Body of pancreas (tissue), 4 donors: ENCODE measurements around the gene VTI1A. TPM values are rescaled to one million over a fixed set of nuclear protein-coding genes. Genes with fewer than 3 reads are reported as not detected.
"Not testable (repeated sequence)": the region's sequence is repeated elsewhere in the genome, so short reads cannot be mapped to it uniquely, and the experiment has no call there.

Experiments used
- ATAC-seq: fragments of 150-250 bp; one replicate; pipeline ENCODE4 v1.9.1; 2016
- DNase-seq, 4 donors: peaks; one replicate each; pipeline ENCODE4 v3.0.0-alpha.2; 2019
- H3K27ac ChIP-seq, 4 donors: fragments of 200-600 bp; sonication (generic); 1 replicate in 3 of 4; 2 replicates in 1 of 4; pipeline versions ENCODE4 v1.5.1 to v1.6.1; 2016 to 2019; ENCODE audit warnings: mild to moderate bottlenecking in 1 of 4, mixed read lengths in 1 of 4, moderate library complexity in 1 of 4
- H3K27me3 ChIP-seq, 2 donors: fragments of 200-600 bp; sonication (generic); one replicate each; pipeline ENCODE4 v1.6.0; 2016; ENCODE audit warnings: mild to moderate bottlenecking in 1 of 2
- H3K36me3 ChIP-seq, 2 donors: fragments of 200-600 bp; sonication (generic); replicated peaks in 1 of 2; 2 replicates each; pipeline ENCODE4 v1.5.1; 2016; ENCODE audit warnings: low read depth in 2 of 2; ENCODE audit not compliant: insufficient read depth in 1 of 2
- H3K4me1 ChIP-seq: fragments of 200-600 bp; sonication (generic); one replicate; pipeline ENCODE4 v1.6.0; 2016
- H3K4me3 ChIP-seq, 2 donors: fragments of 200-600 bp; sonication (generic); 1 replicate in 1 of 2; 2 replicates in 1 of 2; pipeline ENCODE4 v1.5.1; 2016 to 2019
- H3K9me3 ChIP-seq, 3 donors: fragments of 200-600 bp; sonication (generic); 1 replicate in 2 of 3; 2 replicates in 1 of 3; pipeline ENCODE4 v1.5.1; 2016
- POLR2A ChIP-seq, 3 donors: fragments of 450-650 bp; IDR thresholded peaks; one replicate each; pipeline ENCODE4 v1.6.1; 2016; ENCODE audit warnings: antibody characterized with exemption in 3 of 3, mild to moderate bottlenecking in 2 of 3
- WGBS, 2 donors: methylation state at CpG; one replicate each; pipeline ENCODE4 v1.1.5; 2017; 5-methylcytosine and 5-hydroxymethylcytosine counted together
- intact Hi-C: fragments of 100-400 bp; cut with DNase I; formaldehyde crosslinking; loops from one replicate; pipeline ENCODE4 v1.15.1; 2023
- total RNA-seq, 2 donors: library from RNA; depleted of rRNA; stranded (reverse); fragments of >200 nt; gene quantifications; one replicate each; pipeline ENCODE4 v1.1.0, GENCODE V29; 2016
- TF ChIP-seq, protein P1 (sequence below), 7 experiments: fragments of 450-650 bp in 4 of 7; fragments of 200-600 bp in 3 of 7; sonication (generic) in 3 of 7; IDR thresholded peaks; one replicate each; pipeline ENCODE4 v1.5.1; 2016 to 2019; ENCODE audit warnings: antibody characterized with exemption in 7 of 7

Gene VTI1A
- total RNA-seq, 2 donors from 2014 or later: 28.3 to 84.4 TPM

DNA sequence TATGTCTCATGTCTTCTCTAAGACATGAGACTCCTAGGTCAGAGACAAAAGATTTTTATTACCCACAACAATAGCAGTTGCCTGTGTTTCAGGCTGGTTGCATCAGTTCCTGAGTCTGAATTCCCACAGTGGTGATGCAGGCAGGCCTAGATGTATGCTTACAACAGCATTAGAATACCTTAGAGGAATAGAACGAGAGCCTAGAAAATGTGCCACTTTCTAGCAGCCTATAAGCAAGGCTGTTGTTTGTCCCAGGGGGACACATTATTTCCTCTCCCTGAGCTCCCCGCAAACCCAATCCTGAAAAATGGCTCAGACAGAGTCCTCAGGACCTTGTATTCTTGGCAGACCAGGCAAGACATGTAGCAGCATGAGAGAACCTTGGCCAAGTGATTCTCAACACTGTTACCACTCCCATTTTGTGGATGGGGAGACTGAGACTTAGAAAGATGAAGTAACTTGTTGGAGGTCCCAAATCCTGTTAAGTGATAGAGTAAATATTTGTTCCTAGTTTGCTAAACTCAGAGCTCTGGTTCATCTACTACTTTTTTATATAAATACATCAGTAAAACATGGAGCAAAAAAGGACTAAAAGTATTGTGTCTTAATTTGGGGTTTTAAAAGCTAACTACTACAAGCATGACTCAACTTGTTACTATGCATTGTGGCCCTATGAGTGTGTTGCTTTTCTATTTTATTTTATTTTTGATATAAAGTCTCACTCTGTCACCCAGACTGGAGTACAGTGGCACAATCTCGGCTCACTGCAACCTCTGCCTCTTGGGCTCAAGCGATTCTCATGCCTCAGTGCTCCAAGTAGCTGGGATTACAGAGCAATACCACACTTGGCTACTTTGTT, 14.2 kb downstream of the VTI1A start:
- no peaks in the 10 kb centered on the region for H3K27me3 ChIP-seq
- no peak for ATAC-seq
- 96 to 97% methylated on average over 4 of the region's 4 CpGs for WGBS, 2 donors
- peaks cover 6 to 9% of the 10 kb centered on the region in 2 donors for H3K36me3 ChIP-seq
- TF ChIP-seq POLR2A (IDR thresholded peaks at IDR 0.05): no peak
- TF ChIP-seq, protein P1, sequence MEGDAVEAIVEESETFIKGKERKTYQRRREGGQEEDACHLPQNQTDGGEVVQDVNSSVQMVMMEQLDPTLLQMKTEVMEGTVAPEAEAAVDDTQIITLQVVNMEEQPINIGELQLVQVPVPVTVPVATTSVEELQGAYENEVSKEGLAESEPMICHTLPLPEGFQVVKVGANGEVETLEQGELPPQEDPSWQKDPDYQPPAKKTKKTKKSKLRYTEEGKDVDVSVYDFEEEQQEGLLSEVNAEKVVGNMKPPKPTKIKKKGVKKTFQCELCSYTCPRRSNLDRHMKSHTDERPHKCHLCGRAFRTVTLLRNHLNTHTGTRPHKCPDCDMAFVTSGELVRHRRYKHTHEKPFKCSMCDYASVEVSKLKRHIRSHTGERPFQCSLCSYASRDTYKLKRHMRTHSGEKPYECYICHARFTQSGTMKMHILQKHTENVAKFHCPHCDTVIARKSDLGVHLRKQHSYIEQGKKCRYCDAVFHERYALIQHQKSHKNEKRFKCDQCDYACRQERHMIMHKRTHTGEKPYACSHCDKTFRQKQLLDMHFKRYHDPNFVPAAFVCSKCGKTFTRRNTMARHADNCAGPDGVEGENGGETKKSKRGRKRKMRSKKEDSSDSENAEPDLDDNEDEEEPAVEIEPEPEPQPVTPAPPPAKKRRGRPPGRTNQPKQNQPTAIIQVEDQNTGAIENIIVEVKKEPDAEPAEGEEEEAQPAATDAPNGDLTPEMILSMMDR (IDR thresholded peaks at IDR 0.05): no peak
- H3K4me3 ChIP-seq: no peak overlapping the region
- H3K4me1 ChIP-seq: no peaks in the 10 kb centered on the region
- no peaks in the 10 kb centered on the region for H3K9me3 ChIP-seq
- H3K27ac ChIP-seq: no peak overlapping the region
- intact Hi-C loops: no loop called here
- no peak for DNase-seq

DNA sequence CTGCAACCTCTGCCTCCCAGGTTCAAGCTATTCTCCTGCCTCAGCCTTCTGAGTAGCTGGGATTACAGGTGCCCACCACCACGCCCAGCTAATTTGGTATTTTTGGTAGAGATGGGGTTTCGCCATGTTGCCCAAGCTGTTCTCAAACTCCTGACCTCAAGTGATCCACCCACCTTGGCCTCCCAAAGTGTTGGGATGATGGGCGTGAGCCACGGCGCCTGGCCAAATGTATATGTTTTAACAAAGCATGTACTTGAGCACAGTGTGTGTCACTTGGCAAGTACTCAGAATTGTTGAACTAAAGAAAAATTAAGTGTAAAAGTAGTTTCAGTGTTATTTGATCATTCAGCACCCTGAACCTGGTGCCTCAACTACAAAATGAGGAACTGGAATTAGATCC, 17.1 kb downstream of the VTI1A start:
- DNase-seq, H3K4me3 ChIP-seq, H3K27ac ChIP-seq, H3K27me3 ChIP-seq, ATAC-seq, H3K9me3 ChIP-seq, H3K36me3 ChIP-seq, H3K4me1 ChIP-seq, intact Hi-C loops: not testable (repeated sequence)
- 95 to 96% methylated on average over 5 of the region's 5 CpGs for WGBS, 2 donors

DNA sequence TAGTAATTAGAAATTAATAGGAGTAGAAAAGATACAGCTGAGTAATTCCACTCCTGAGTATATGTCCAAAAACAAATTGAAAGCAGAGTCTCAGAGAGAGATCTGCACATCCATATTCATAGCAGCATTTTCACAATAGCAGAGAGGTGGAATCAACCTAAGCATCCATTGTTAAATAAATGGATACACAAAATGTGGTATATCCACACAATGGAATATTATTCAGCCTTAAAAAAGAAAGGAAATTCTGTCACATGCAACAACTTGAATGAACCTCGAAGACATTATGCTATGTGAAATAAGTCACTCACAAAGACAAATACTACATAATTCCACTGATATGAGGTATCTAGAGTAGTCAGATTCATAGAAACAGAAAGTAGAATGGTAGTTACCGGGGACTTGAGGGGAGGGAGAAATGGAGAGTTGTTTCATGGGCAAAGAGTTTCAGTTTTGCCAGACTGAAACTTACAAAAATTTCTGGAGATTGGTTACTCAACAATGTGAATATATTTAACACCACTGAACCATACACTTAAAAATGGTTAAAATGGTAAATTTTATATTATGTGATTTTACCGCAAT, 18.4 kb downstream of the VTI1A start:
- DNase-seq (no peak), ATAC-seq (no peak)
- 97% methylated on average over 3 of the region's 3 CpGs for WGBS, 2 donors
- no peak overlapping the region for H3K27ac ChIP-seq
- no peak overlapping the region for H3K4me3 ChIP-seq
- no peaks in the 10 kb centered on the region for H3K27me3 ChIP-seq
- TF ChIP-seq, protein P1 (IDR thresholded peaks at IDR 0.05): no peak
- no peak for TF ChIP-seq POLR2A (IDR thresholded peaks at IDR 0.05)
- H3K4me1 ChIP-seq: no peaks in the 10 kb centered on the region
- intact Hi-C loops: no loop called here
- H3K9me3 ChIP-seq: no peaks in the 10 kb centered on the region
- H3K36me3 ChIP-seq: peaks cover 8 to 9% of the 10 kb centered on the region in 2 donors

DNA sequence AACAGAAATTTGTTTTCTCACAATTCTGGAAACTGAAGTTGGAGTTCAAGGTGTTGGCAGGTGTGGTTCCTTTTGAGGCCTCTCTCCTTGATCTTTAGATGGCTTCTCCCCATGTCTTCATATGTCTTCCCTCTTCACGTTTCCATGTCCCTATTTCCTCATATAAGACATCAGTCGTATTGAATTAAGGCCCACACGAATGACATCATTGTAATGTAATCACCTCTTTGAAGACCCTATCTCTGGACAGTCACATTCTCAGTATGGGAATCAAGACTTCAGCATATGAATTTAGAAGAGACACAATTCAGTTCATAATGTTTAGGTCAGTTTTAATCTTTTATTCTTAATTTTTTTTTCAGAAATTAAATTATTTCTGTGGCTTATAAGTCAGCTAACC, 19.8 kb downstream of the VTI1A start:
- WGBS, 2 donors: 79 to 80% methylated on average over 3 of the region's 3 CpGs
- DNase-seq (no peak), ATAC-seq (no peak)
- Histone ChIP-seq H3K9me3 (no peaks in the 10 kb centered on the region), H3K27ac (no peak overlapping the region), H3K4me3 (no peak overlapping the region), H3K27me3 (no peaks in the 10 kb centered on the region), H3K4me1 (peaks cover 2% of the 10 kb centered on the region), H3K36me3 (peaks cover 6 to 9% of the 10 kb centered on the region in 2 donors)
- TF ChIP-seq, protein P1 (IDR thresholded peaks at IDR 0.05): no peak
- TF ChIP-seq POLR2A (IDR thresholded peaks at IDR 0.05): no peak
- intact Hi-C loops: no loop called here

DNA sequence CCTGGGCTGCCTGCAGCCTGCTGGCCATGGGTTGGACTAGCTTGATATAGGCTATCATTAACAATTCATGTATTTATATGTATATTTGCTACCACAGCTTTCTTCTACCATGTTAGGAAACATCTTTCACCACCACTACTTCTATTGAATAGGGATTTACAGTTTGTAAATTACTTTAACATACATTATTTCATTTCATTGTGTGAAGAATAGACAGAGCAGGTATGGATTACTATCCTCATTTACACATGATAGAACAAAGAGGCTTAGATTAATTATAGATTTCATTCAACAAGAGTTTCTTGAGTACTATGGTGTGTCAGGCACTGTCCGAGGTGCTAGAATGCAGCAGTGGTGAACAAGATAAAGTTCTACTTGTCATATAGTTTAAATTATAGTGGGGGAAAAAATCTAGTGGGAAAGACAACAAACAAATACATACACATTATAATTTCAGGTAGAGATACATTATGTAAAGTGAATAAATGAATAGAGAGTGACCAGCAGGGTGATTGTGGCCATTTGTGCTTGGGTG, 20.6 kb downstream of the VTI1A start:
- DNase-seq (no peak), ATAC-seq (no peak)
- H3K27ac ChIP-seq: no peak overlapping the region
- TF ChIP-seq, protein P1 (IDR thresholded peaks at IDR 0.05): no peak
- TF ChIP-seq POLR2A (IDR thresholded peaks at IDR 0.05): no peak
- 91 to 97% methylated on average over 1 of the region's 1 CpG for WGBS, 2 donors
- no peaks in the 10 kb centered on the region for H3K27me3 ChIP-seq
- peaks cover 6 to 9% of the 10 kb centered on the region in 2 donors for H3K36me3 ChIP-seq
- peaks cover 7% of the 10 kb centered on the region for H3K4me1 ChIP-seq
- H3K4me3 ChIP-seq: no peak overlapping the region
- intact Hi-C loops: no loop called here
- H3K9me3 ChIP-seq: no peaks in the 10 kb centered on the region
